Mammary epithelial cell (primary cell): ENCODE measurements around the gene NDST3.

Source experiments
- CTCF ChIP-seq, 2 donors: IDR thresholded peaks in 1 of 2; conservative IDR thresholded peaks in 1 of 2; 2 replicates each; pipeline ENCODE4 v1.5.1; 2011 to 2012; ENCODE audit warnings: inconsistent platforms in 2 of 2, low read length in 2 of 2, mild to moderate bottlenecking in 2 of 2, control low read depth in 1 of 2, low read depth in 1 of 2; ENCODE audit not compliant: insufficient read depth in 1 of 2; ENCODE audit errors: extremely low read depth in 1 of 2
- EZH2 ChIP-seq: IDR thresholded peaks from 2 replicates; pipeline ENCODE4 v1.6.1; 2012; ENCODE audit warnings: low read length, inconsistent platforms, borderline replicate concordance

GRCh38 chr4:118032691-118033090 is 1.6 kb upstream of the NDST3 start:
- TF ChIP-seq CTCF (conservative IDR thresholded peaks at IDR 0.05 in 1 of 2, IDR thresholded peaks at IDR 0.05 in 1 of 2; ENCODE audit: extremely low read depth in 1 of 2, insufficient read depth in 1 of 2, low read depth in 1 of 2, low read length in 2 of 2) (no peak), EZH2 (no peak)
